Left kidney (tissue), 8 donors: ENCODE data around the gene TEC. TPM values are rescaled to one million over a fixed set of nuclear protein-coding genes. Genes with fewer than 3 reads are reported as not detected.
"Not testable (repeated sequence)": the region's sequence is repeated elsewhere in the genome, so short reads cannot be mapped to it uniquely, and the experiment has no call there.

Experiments used
- DNase-seq: peaks from one replicate; pipeline ENCODE4 v3.0.0-alpha.2; 2013
- long read RNA-seq, 8 donors: transcript quantifications; one replicate each; lab custom pipeline, GENCODE V29; 2026
- polyA plus RNA-seq: library from polyadenylated mRNA; unstranded; fragments of 120-200 nt; gene quantifications from one replicate; pipeline ENCODE4 v1.2.1, GENCODE V29; 2013; ENCODE audit not compliant: insufficient read length

Gene TEC
- 5.5 TPM for polyA plus RNA-seq
- long read RNA-seq, donor 1 = 0 reads
- long read RNA-seq, donor 2 = 0 reads
- long read RNA-seq, donor 3 = 0 reads
- long read RNA-seq, donor 4 = 0 reads
- long read RNA-seq, donor 5, partial matches to known transcripts = 0 of 1 reads
- long read RNA-seq, donor 5, other reads (novel, unspliced or antisense) = 0 of 1 reads
- long read RNA-seq, donor 6 = 0 reads
- long read RNA-seq, donor 7 = 0 reads
- long read RNA-seq, donor 8, partial matches to known transcripts = 8 of 9 reads
- long read RNA-seq, donor 8, other reads (novel, unspliced or antisense) = 0 of 9 reads

GRCh38 chr4:48268956-48269860 is at the start of gene TEC:
Gene TEC, minus strand, starts transcription at chr4:48269838. Its CDS starts 41,224 bp downstream, at chr4:48228614.
- peak; percentile 34 for DNase-seq

GRCh38 chr4:48315728-48316630 is 46.3 kb upstream of the TEC start:
- peak; percentile 37 for DNase-seq

GRCh38 chr4:48314746-48315145 is 45.1 kb upstream of the TEC start:
- DNase-seq = not testable (repeated sequence)

GRCh38 chr4:48311896-48312295 is 42.3 kb upstream of the TEC start:
- no peak for DNase-seq

- no peak for DNase-seq
These were observed 39.3 kb upstream of the TEC start for GRCh38 chr4:48308901-48309300.

- no peak for DNase-seq
These were observed 37.9 kb upstream of the TEC start for GRCh38 chr4:48307528-48307927.

GRCh38 chr4:48305508-48305907 is 35.9 kb upstream of the TEC start:
- DNase-seq = no peak

- no peak for DNase-seq
These were observed 30.4 kb upstream of the TEC start for GRCh38 chr4:48300004-48300403.

- no peak for DNase-seq
These were observed 29.9 kb upstream of the TEC start for GRCh38 chr4:48299560-48299959.

GRCh38 chr4:48297256-48297846 is 27.7 kb upstream of the TEC start:
- no peak for DNase-seq

- DNase-seq = no peak
These were observed 26.7 kb upstream of the TEC start for GRCh38 chr4:48296365-48296764.

GRCh38 chr4:48295116-48295515 is 25.5 kb upstream of the TEC start:
- DNase-seq = no peak

GRCh38 chr4:48292218-48292790 is 22.7 kb upstream of the TEC start:
- not testable (repeated sequence) for DNase-seq

GRCh38 chr4:48290146-48290772 is 20.6 kb upstream of the TEC start:
- DNase-seq = no peak

- DNase-seq = not testable (repeated sequence)
These were observed 16.4 kb upstream of the TEC start for GRCh38 chr4:48286060-48286459.

GRCh38 chr4:48285640-48286039 is 16.0 kb upstream of the TEC start:
- DNase-seq = not testable (repeated sequence)

GRCh38 chr4:48275686-48276085 is 6.0 kb upstream of the TEC start:
- DNase-seq = no peak

- no peak for DNase-seq
These were observed 5.6 kb upstream of the TEC start for GRCh38 chr4:48275247-48275646.

GRCh38 chr4:48271626-48272025 is 2.0 kb upstream of the TEC start:
- no peak for DNase-seq

- DNase-seq = no peak
These were observed 1.4 kb upstream of the TEC start for GRCh38 chr4:48270951-48271473.

- no peak for DNase-seq
These were observed 872 bp upstream of the TEC start for GRCh38 chr4:48270523-48270897.
